Natural killer cell (primary cell): ENCODE data around the gene PHB1. TPM values are rescaled to one million over a fixed set of nuclear protein-coding genes. Genes with fewer than 3 reads are reported as not detected.

Source experiments
- ATAC-seq, 3 donors: fragments of 150-1000 bp in 2 of 3; fragments of 200-7000 bp in 1 of 3; cut with Tn5 transposase; 1 replicate in 1 of 3; 2 replicates in 2 of 3; pipeline ENCODE4 v1.10.0; 2021; ENCODE audit warnings: mild to moderate bottlenecking in 2 of 3, moderate library complexity in 2 of 3
- DNase-seq, 2 donors: peaks; one replicate each; pipeline versions ENCODE4 v3.0.0 to v3.0.0-alpha.2; 2013 to 2021; ENCODE audit warnings: mixed read lengths in 1 of 2
- H3K27ac ChIP-seq: one replicate; pipeline ENCODE4 v1.5.1; 2013; ENCODE audit warnings: mild to moderate bottlenecking, low read length
- H3K27me3 ChIP-seq: one replicate; pipeline ENCODE4 v1.6.1; 2013; ENCODE audit warnings: low read length; ENCODE audit not compliant: control insufficient read depth, insufficient read depth
- H3K36me3 ChIP-seq: one replicate; pipeline ENCODE4 v1.6.1; 2013; ENCODE audit warnings: low read length; ENCODE audit not compliant: control insufficient read depth, insufficient read depth
- H3K4me1 ChIP-seq: one replicate; pipeline ENCODE4 v1.6.1; 2013; ENCODE audit warnings: low read length; ENCODE audit not compliant: control insufficient read depth, insufficient read depth
- H3K4me3 ChIP-seq: one replicate; pipeline ENCODE4 v1.5.1; 2013; ENCODE audit warnings: low read length
- H3K9me3 ChIP-seq: one replicate; pipeline ENCODE4 v1.6.1; 2013; ENCODE audit warnings: low read length; ENCODE audit not compliant: control insufficient read depth, insufficient read depth
- H3K27ac Mint-ChIP-seq, 2 donors: one replicate each; pipeline ENCODE4 v1.8.0; 2022; ENCODE audit warnings: mild to moderate bottlenecking in 2 of 2, mixed read lengths in 2 of 2, moderate library complexity in 1 of 2
- H3K27me3 Mint-ChIP-seq, 2 donors: one replicate each; pipeline ENCODE4 v1.8.0; 2022; ENCODE audit warnings: low read depth in 2 of 2, mixed read lengths in 2 of 2
- H3K36me3 Mint-ChIP-seq: one replicate; pipeline ENCODE4 v1.8.0; 2022; ENCODE audit warnings: mixed read lengths
- H3K4me1 Mint-ChIP-seq, 2 donors: one replicate each; pipeline ENCODE4 v1.8.0; 2022; ENCODE audit warnings: mixed read lengths in 2 of 2
- H3K4me3 Mint-ChIP-seq: one replicate; pipeline ENCODE4 v1.8.0; 2022; ENCODE audit warnings: mild to moderate bottlenecking, moderate library complexity, mixed read lengths
- H3K9me3 Mint-ChIP-seq, 2 donors: one replicate each; pipeline ENCODE4 v1.8.0; 2022; ENCODE audit warnings: mixed read lengths in 2 of 2
- WGBS: methylation state at CpG from one replicate; pipeline ENCODE4 v1.1.7; 2013; ENCODE audit warnings: missing lambda C conversion rate; ENCODE audit not compliant: insufficient coverage; 5-methylcytosine and 5-hydroxymethylcytosine counted together
- intact Hi-C: fragments of 100-400 bp; cut with micrococcal nuclease; formaldehyde crosslinking; loops from one replicate; pipeline ENCODE4 v1.14.2; 2022
- total RNA-seq, 4 donors: library from RNA; stranded (reverse); fragments of 120-200 nt in 1 of 4; gene quantifications; one replicate each; pipeline versions ENCODE4 v1.2.3 to v1.2.4, GENCODE V29; 2013 to 2022
- TF ChIP-seq, protein P1 (sequence below): fragments of 200-600 bp; IDR thresholded peaks from one replicate; pipeline ENCODE4 v1.8.0; 2022; ENCODE audit warnings: antibody characterized with exemption

Gene PHB1
- total RNA-seq, 3 donors from 2014 or later (not counting 1 experiment from before 2014, with no cell fraction given) = 49.6 to 66.2 (median 60.3) TPM

DNA sequence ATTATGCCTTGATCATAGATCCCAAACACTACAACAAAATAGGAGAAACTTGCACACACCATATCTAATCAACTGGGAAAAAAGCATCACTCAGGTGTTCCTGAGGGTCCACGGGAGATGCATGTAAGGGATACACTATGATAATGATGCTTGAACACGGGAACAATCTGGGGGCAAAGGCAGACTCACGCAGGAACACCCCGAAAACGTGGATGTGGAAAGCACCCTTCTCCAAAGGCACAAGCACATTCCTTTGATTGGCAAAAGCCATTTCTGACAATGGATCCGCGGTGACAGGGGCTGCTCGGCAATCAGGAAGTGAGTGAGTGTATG is 53.9 kb downstream of the PHB1 start:
- WGBS = 3% methylated on average over 8 of the region's 8 CpGs
- DNase-seq = no peak
- H3K27me3 Mint-ChIP-seq = no peaks in the 10 kb centered on the region

DNA sequence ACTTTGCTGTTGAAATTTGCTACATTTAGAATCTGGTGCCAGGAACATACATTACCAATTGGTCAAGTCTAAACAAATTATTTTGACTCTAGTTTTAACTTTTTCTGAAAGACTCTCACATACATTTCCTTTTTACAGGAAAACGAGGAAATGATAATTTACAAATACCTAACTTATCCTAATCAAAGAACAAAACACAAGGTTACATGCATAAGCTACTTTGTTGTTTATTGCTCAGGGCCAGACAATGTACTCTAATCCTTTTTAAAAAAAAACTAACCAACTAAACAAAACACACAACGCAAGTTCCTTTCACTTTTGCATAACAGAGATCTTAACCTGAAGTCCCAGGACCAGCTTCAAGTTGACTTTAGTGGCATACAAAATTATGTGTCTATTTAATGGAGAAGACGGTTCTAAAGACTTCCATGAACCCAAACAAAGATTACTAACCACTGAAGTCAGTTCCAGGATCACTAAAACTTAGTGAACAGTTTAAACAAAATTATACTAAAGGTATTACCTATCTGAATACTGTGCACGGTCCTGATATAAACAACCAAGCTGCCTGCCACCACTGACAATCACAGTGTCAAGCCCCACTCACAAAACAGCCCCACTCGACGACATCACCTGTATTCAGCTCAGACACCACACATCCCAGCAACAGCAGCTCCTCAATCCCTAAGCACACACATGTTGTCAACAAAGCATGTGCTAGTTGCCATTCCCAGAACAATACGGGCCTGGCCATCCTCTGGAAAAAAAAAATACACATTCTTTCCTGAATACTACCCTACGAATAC is 54.5 kb downstream of the PHB1 start:
- H3K4me1 ChIP-seq = peaks cover 42% of the 10 kb centered on the region
- Mint-ChIP-seq H3K4me3 (peak overlapping the region; percentile 86), H3K27ac (peak overlapping the region; percentile 85 to 97), H3K27me3 (no peaks in the 10 kb centered on the region), H3K9me3 (no peaks in the 10 kb centered on the region), H3K4me1 (peaks cover 48 to 49% of the 10 kb centered on the region in 2 donors), H3K36me3 (no peaks in the 10 kb centered on the region)
- H3K36me3 ChIP-seq = no peaks in the 10 kb centered on the region
- peak overlapping the region; percentile 91 for H3K4me3 ChIP-seq
- H3K27ac ChIP-seq = peak overlapping the region; percentile 78
- DNase-seq (peak in 1 of 2 donors; percentile 55), ATAC-seq (no peak)
- intact Hi-C loops = loop anchor here (10.0 kb wide), 1 partner anchor 135 kb away; no protein-coding TSS in a partner anchor
- no peaks in the 10 kb centered on the region for H3K27me3 ChIP-seq
- WGBS = 2% methylated on average over 7 of the region's 8 CpGs
- TF ChIP-seq, protein P1, sequence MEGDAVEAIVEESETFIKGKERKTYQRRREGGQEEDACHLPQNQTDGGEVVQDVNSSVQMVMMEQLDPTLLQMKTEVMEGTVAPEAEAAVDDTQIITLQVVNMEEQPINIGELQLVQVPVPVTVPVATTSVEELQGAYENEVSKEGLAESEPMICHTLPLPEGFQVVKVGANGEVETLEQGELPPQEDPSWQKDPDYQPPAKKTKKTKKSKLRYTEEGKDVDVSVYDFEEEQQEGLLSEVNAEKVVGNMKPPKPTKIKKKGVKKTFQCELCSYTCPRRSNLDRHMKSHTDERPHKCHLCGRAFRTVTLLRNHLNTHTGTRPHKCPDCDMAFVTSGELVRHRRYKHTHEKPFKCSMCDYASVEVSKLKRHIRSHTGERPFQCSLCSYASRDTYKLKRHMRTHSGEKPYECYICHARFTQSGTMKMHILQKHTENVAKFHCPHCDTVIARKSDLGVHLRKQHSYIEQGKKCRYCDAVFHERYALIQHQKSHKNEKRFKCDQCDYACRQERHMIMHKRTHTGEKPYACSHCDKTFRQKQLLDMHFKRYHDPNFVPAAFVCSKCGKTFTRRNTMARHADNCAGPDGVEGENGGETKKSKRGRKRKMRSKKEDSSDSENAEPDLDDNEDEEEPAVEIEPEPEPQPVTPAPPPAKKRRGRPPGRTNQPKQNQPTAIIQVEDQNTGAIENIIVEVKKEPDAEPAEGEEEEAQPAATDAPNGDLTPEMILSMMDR = no peak
- H3K9me3 ChIP-seq = no peaks in the 10 kb centered on the region

More for the DNA sequence above, 53.9 kb downstream of the PHB1 start:
- H3K9me3 Mint-ChIP-seq = no peaks in the 10 kb centered on the region
- H3K4me1 Mint-ChIP-seq = peaks cover 54 to 55% of the 10 kb centered on the region in 2 donors
- Histone ChIP-seq H3K27me3 (no peaks in the 10 kb centered on the region), H3K27ac (peak overlapping the region; percentile 78), H3K9me3 (no peaks in the 10 kb centered on the region), H3K4me1 (peaks cover 47% of the 10 kb centered on the region), H3K4me3 (peak overlapping the region; percentile 91), H3K36me3 (no peaks in the 10 kb centered on the region)
- peak overlapping the region; percentile 85 to 97 for H3K27ac Mint-ChIP-seq
- intact Hi-C loops = loop anchor here (1.0 to 10.0 kb wide), 2 partner anchors 18 to 136 kb away; no protein-coding TSS in a partner anchor
- peak in 1 of 3 donors; percentile 37 for ATAC-seq
- TF ChIP-seq, protein P1 = no peak
- no peaks in the 10 kb centered on the region for H3K36me3 Mint-ChIP-seq
- H3K4me3 Mint-ChIP-seq = peak overlapping the region; percentile 86

DNA sequence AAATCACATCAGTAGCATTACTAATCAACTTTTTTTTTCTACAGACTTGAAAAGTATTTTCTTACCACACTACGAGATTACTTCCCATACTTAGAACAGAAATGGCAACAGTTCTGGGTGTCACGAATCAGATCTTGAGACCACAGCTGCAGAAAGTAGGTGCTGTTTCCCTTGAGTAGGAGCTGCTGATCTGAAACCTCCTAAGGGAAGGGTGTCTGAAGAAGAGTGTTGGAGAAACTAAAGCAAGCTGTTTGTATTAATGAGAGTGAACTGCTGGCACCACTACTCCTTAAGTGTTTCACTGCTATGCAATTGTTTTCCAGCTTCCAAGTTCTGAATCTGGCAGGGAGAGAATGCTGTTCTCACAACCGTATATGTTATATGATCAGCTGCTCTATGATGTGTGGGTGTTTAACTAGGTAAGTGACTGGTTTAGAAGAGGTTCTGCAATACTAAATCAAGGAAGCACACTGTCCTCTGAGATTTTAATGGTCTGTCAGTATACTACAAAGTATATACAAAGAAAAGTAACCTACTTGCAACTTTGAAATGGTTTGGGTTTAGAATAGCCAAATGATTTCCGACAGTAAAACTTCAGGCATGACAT is 55.9 kb downstream of the PHB1 start:
- H3K4me3 Mint-ChIP-seq = peak overlapping the region; percentile 86
- no peaks in the 10 kb centered on the region for H3K27me3 Mint-ChIP-seq
- no peaks in the 10 kb centered on the region for H3K27me3 ChIP-seq
- peaks cover 38% of the 10 kb centered on the region for H3K4me1 ChIP-seq
- peaks cover 48% of the 10 kb centered on the region in 2 donors for H3K4me1 Mint-ChIP-seq
- H3K27ac ChIP-seq = peak overlapping the region; percentile 78
- no peaks in the 10 kb centered on the region for H3K36me3 ChIP-seq
- WGBS = 25% methylated on average over 4 of the region's 4 CpGs
- TF ChIP-seq, protein P1 = no peak
- intact Hi-C loops = no loop called here
- H3K27ac Mint-ChIP-seq = peak overlapping the region; percentile 85 to 97
- DNase-seq (peak in 1 of 2 donors; percentile 60), ATAC-seq (no peak)
- H3K4me3 ChIP-seq = no peak overlapping the region
- H3K36me3 Mint-ChIP-seq = no peaks in the 10 kb centered on the region
- H3K9me3 ChIP-seq = no peaks in the 10 kb centered on the region
- H3K9me3 Mint-ChIP-seq = no peaks in the 10 kb centered on the region
